Left ventricle myocardium inferior (tissue), 1 donor: Measurements from ENCODE around the gene TBC1D22B. TPM values are rescaled to one million over a fixed set of nuclear protein-coding genes. Genes with fewer than 3 reads are reported as not detected.

ENCODE experiments used
- DNase-seq: peaks from one replicate; pipeline ENCODE4 v3.0.0-alpha.2; 2020
- H3K27ac ChIP-seq: fragments of 200-600 bp; replicated peaks from 2 replicates; pipeline ENCODE4 v1.8.0; 2021
- H3K27me3 ChIP-seq: fragments of 200-600 bp; 2 replicates; pipeline ENCODE4 v1.8.0; 2021; ENCODE audit warnings: low read depth
- H3K36me3 ChIP-seq: fragments of 200-600 bp; 2 replicates; pipeline ENCODE4 v1.8.0; 2021
- H3K4me1 ChIP-seq: fragments of 200-600 bp; 2 replicates; pipeline ENCODE4 v1.8.0; 2021
- H3K4me3 ChIP-seq: fragments of 200-600 bp; 2 replicates; pipeline ENCODE4 v1.8.0; 2021; ENCODE audit warnings: mild to moderate bottlenecking, moderate library complexity
- H3K9me3 ChIP-seq: fragments of 200-600 bp; replicated peaks from 2 replicates; pipeline ENCODE4 v1.8.0; 2021
- CTCF ChIP-seq: fragments of 200-600 bp; IDR thresholded peaks from 2 replicates; pipeline ENCODE4 v1.8.0; 2021; ENCODE audit warnings: antibody characterized with exemption, mild to moderate bottlenecking, borderline replicate concordance
- intact Hi-C: fragments of 100-400 bp; cut with micrococcal nuclease; formaldehyde crosslinking; loops from one replicate; pipeline ENCODE4 v1.11.0; 2022
- total RNA-seq: library from RNA; stranded (reverse); fragmentation: NEBNext Ultra II Directional; extraction: Animal tissue kit (Norgen Biotek cat#: 25700); gene quantifications from one replicate; pipeline ENCODE4 v1.2.1, GENCODE V29; 2021
- donor health status: DM: no; HTN: yes; CAD: no; lungs with severe emphysema.

Gene TBC1D22B
- total RNA-seq, 1 donor from 2014 or later = 6.1 TPM

DNA sequence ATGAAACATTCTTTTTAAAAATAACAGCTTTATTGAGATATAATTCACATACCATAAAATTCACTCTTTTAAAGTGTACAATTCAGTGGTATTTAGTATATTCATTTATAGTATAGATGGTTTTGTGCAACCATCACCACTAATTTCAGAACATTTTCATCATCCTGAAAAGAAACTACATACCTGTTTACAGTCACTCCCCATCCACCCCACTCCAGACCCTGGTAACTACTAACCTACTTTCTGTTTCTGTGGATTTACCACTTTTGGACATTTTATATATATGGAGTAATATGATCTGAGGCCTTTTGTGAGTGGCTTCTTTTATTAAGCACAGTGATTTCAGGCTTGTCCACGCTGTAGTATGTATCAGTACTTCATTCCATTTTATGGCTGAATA lies 2.9 kb downstream of the TBC1D22B start:
- no peak for TF ChIP-seq CTCF
- Histone ChIP-seq H3K9me3 (no peaks in the 10 kb centered on the region), H3K27me3 (no peaks in the 10 kb centered on the region), H3K4me3 (no peak overlapping the region), H3K4me1 (peaks cover 53% of the 10 kb centered on the region), H3K36me3 (no peaks in the 10 kb centered on the region), H3K27ac (no peak overlapping the region)
- no peak for DNase-seq
- intact Hi-C loops = no loop called here

DNA sequence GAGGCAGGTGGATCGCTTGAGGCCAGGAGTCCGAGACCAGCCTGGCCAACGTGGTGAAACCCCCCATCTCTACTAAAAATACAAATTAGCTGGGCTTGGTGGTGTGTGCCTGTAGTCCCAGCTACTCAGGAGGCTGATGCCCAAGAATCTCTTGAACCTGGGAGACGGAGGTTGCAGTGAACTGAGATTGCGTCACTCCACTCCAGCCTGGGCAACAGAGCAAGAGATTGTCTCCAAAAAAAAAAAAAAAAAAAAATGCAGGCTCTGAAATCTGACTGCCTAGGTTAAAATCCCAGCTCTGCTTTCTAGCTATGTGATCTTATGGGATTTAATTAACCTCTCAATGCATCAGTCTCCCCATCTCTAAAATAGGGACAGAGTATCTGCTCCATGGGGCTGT lies 3.6 kb downstream of the TBC1D22B start:
- no peak overlapping the region for H3K4me3 ChIP-seq
- DNase-seq = no peak
- H3K27ac ChIP-seq = no peak overlapping the region
- H3K36me3 ChIP-seq = no peaks in the 10 kb centered on the region
- peaks cover under 1% of the 10 kb centered on the region for H3K9me3 ChIP-seq
- H3K4me1 ChIP-seq = peaks cover 53% of the 10 kb centered on the region
- H3K27me3 ChIP-seq = no peaks in the 10 kb centered on the region
- no peak for TF ChIP-seq CTCF
- intact Hi-C loops = no loop called here

DNA sequence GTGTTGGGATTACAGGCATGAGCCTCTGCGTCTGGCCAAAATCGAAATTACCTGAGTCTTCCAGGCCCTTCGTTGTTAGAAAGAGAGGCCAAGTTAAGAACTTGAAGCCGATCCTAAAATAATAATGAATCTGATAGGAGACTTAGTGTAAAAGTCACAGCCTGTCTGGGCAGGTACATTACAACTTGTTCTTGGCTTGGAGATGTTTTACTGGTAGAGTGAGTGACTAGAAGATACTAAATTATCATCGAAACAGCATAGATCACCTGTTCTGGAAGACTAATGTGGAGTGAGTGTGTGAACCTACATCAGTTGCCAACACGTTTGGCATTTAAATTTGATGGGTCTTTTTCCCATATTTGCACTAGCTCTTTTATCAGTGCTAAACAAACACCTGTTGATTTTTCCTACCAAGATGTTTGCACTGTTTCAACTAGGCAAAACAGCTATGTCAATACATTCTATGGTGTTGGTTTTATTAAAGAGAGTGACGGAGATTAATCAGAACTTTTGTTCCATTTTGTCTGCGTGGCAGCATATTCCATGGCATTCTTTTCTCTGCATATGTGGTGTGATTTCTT lies 5.0 kb downstream of the TBC1D22B start:
- no peak for DNase-seq
- H3K27me3 ChIP-seq = no peaks in the 10 kb centered on the region
- H3K9me3 ChIP-seq = peaks cover 7% of the 10 kb centered on the region
- peaks cover 46% of the 10 kb centered on the region for H3K4me1 ChIP-seq
- no peak overlapping the region for H3K27ac ChIP-seq
- H3K4me3 ChIP-seq = no peak overlapping the region
- intact Hi-C loops = no loop called here
- TF ChIP-seq CTCF = no peak
- no peaks in the 10 kb centered on the region for H3K36me3 ChIP-seq

DNA sequence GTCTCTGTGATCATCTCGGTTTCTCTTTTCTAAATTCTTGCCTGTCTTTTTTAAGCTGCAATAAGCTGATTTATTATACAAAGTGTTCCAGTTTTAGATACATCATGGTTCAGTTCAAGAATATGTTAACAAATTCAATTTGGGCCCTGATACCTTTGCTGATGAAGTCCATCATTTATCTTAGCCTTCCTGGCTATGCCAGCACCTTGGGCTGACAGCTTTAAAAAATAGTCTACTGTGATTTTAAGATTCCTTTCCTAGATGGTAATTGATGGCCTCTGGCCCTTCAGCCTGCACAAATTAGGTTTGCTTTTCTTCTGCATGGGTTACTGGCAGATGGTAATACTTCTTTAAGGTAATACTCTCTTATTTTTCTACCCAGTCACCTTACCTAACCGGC lies 7.4 kb downstream of the TBC1D22B start:
- intact Hi-C loops = no loop called here
- peaks cover 6% of the 10 kb centered on the region for H3K36me3 ChIP-seq
- H3K27ac ChIP-seq = no peak overlapping the region
- H3K27me3 ChIP-seq = no peaks in the 10 kb centered on the region
- no peak for TF ChIP-seq CTCF
- no peak for DNase-seq
- H3K4me3 ChIP-seq = no peak overlapping the region
- H3K9me3 ChIP-seq = peaks cover 7% of the 10 kb centered on the region
- peaks cover 21% of the 10 kb centered on the region for H3K4me1 ChIP-seq

DNA sequence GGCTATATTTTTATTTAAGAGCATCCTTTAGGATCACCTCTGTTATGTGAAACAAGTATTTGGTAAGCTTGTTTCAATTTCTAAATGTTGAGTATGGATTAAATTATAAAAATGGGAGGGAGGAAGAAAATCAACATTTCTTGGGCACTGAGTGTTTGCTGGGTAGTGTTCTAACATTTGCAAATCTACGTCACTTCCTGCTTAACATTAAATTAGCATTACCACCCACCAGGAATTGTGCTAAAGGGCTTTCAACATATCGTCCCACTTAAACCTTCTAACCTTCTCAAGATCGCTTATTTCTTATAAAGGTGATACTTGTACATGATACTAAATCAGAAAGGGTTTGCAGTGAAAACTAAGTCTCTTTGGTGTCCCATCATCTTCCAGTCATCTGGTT lies 8.3 kb downstream of the TBC1D22B start:
- Histone ChIP-seq H3K4me1 (peaks cover 20% of the 10 kb centered on the region), H3K36me3 (peaks cover 14% of the 10 kb centered on the region)

More for the DNA sequence above, 8.3 kb downstream of the TBC1D22B start:
- H3K27ac ChIP-seq = no peak overlapping the region
- H3K4me3 ChIP-seq = no peak overlapping the region
- intact Hi-C loops = no loop called here
- no peak for DNase-seq
- no peak for TF ChIP-seq CTCF
- peaks cover 7% of the 10 kb centered on the region for H3K9me3 ChIP-seq
- no peaks in the 10 kb centered on the region for H3K27me3 ChIP-seq
